ENCODE results near the gene TULP4. TPM values are rescaled to one million over a fixed set of nuclear protein-coding genes. Genes with fewer than 3 reads are reported as not detected.
A peak's percentile ranks its signal among the peaks of the same experiment; 100 is the strongest.

Gene TULP4
- total and polyA plus RNA-seq, 10 donors = 1.8 to 143 (median 78.1) TPM

DNA sequence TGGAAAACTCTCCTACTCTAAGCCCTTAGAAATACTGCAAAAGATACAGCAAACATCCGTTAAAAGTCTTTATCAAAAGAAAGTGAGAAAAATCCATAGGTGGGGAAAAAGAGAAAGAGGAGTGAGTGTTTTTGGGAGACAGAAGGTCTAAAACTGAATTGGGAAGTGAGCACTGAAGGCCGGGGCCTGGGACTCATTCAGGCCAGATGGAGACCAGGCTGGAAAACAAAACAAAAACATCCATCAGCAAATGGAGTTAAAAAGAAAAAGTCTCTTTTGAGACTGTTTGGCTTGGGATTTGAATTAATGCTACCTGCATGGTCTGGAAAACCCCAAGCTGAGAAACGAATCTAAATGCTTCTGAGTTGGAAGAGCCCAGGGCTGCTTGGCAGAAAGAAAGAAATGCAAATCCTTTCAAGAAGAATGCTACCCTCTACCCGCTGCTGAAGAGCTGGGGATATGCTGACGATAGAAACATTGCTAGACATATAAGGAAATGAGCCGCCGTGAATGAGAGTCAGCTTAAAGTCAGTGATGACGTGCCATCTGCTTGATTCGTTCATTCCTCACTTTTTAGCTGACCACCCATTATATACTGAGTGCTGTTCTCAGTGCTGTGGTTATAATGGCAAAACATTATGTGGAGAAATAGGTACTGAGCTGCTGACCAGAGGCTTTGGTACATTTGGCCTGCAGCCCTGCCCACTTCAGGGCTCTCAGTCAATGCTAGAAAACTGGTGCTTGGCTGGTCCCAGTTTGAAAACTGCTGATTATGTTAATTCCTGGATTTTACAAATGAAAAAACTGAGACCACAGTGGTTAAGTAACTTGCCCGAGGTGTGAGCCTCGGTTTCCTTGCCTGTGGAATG lies 28.0 kb upstream of the TULP4 start:
- TF ChIP-seq, protein P1, sequence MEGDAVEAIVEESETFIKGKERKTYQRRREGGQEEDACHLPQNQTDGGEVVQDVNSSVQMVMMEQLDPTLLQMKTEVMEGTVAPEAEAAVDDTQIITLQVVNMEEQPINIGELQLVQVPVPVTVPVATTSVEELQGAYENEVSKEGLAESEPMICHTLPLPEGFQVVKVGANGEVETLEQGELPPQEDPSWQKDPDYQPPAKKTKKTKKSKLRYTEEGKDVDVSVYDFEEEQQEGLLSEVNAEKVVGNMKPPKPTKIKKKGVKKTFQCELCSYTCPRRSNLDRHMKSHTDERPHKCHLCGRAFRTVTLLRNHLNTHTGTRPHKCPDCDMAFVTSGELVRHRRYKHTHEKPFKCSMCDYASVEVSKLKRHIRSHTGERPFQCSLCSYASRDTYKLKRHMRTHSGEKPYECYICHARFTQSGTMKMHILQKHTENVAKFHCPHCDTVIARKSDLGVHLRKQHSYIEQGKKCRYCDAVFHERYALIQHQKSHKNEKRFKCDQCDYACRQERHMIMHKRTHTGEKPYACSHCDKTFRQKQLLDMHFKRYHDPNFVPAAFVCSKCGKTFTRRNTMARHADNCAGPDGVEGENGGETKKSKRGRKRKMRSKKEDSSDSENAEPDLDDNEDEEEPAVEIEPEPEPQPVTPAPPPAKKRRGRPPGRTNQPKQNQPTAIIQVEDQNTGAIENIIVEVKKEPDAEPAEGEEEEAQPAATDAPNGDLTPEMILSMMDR (IDR thresholded peaks at IDR 0.05 in 8 of 11, conservative IDR thresholded peaks at IDR 0.05 in 3 of 11) = no peak
- TF ChIP-seq POLR2AphosphoS5 (IDR thresholded peaks at IDR 0.05) (peak in 1 of 3 donors; percentile 49), POLR2A (IDR thresholded peaks at IDR 0.05) (no peak)
- H3K4me3 ChIP-seq = no peak overlapping the region
- intact Hi-C loops (cut with DNase I; ENCODE audit: low total_unique reads) = no loop called here
- no peak for DNase-seq
- H3K27ac ChIP-seq = peak overlapping the region in 7 of 8 donors; percentile 38 to 69 (median 54)
- WGBS, 5 donors = 76 to 80% (median 79%) methylated on average over 11 of the region's 11 CpGs
- H3K4me1 ChIP-seq = peaks cover 11 to 48% (median 30%) of the 10 kb centered on the region in 6 donors
- H3K27me3 ChIP-seq (replicated peaks in 1 of 7) = no peaks in the 10 kb centered on the region
- H3K9me3 ChIP-seq = no peaks in the 10 kb centered on the region
- peaks cover 0 to 5% (median 0%) of the 10 kb centered on the region in 6 donors for H3K36me3 ChIP-seq

DNA sequence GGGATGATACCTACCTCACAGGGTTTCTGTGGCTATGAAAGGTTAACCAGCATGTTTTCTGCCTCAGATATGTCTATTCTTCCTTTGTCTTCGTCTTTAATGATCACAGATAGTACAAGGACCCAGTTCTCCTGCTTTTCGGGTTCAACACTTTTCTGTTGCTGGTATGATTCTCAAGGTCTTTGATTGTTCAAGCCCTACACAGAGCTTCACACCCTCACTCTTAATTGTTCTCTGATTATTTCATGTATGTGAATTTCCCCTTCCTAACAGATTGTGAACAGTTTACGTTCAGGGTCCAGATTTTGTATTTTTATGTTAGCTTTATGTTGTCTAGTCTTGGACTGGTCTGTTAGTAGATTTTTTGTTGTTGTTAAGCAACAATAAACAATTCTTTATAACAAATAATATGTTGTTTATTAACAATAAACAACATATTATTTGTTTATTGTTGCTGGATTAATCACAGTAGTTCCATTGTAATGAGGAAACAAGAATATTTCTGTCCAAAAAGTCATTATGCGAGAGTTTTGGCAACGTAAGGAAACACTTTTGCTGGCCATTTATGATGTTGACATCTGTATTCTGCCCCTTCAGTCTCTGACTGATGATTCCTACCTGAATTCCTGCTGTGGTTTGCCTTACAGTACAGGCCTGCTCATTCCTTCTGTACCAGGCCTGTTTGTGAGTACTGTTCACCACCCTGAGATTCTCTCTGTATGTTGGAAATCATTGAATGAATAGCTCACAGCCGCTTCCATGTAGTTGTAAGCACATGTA lies 27.2 kb upstream of the TULP4 start:
- H3K36me3 ChIP-seq = no peaks in the 10 kb centered on the region
- 90 to 94% (median 93%) methylated on average over 6 of the region's 6 CpGs for WGBS, 5 donors
- TF ChIP-seq, protein P1 (IDR thresholded peaks at IDR 0.05 in 8 of 11, conservative IDR thresholded peaks at IDR 0.05 in 3 of 11) = no peak
- no peak for TF ChIP-seq POLR2A (IDR thresholded peaks at IDR 0.05)
- no peak for TF ChIP-seq POLR2AphosphoS5 (IDR thresholded peaks at IDR 0.05)
- H3K4me3 ChIP-seq = no peak overlapping the region
- H3K9me3 ChIP-seq = no peaks in the 10 kb centered on the region
- peaks cover 11 to 57% (median 36%) of the 10 kb centered on the region in 6 donors for H3K4me1 ChIP-seq
- intact Hi-C loops (cut with DNase I; ENCODE audit: low total_unique reads) = no loop called here
- H3K27me3 ChIP-seq (replicated peaks in 1 of 7) = no peaks in the 10 kb centered on the region
- no peak for DNase-seq
- H3K27ac ChIP-seq = peak overlapping the region in 7 of 8 donors; percentile 38 to 69 (median 54)

DNA sequence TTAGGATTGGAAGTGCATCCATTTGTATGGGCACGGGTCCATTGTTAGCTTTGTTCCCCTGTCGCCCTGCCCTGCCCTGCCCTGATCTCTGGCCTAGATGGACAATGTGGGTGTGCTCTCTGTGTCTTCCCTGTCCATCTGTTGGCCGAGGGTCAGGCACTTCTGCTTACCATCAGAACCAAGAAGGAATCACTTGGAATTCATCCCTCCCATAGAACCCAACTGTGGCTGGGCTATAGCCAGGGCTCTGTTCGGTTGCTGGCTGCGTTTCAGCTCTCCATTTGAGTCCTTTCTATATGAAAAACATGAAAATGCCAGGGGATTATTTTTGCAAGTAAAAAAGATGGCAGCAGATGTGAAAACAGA lies 26.6 kb upstream of the TULP4 start:
- Histone ChIP-seq H3K9me3 (no peaks in the 10 kb centered on the region), H3K4me3 (no peak overlapping the region), H3K4me1 (peaks cover 11 to 62% (median 40%) of the 10 kb centered on the region in 6 donors), H3K27me3 (replicated peaks in 1 of 7) (no peaks in the 10 kb centered on the region), H3K27ac (peak overlapping the region in 3 of 8 donors; percentile 54 to 68 (median 64)), H3K36me3 (no peaks in the 10 kb centered on the region)
- TF ChIP-seq, protein P1 (IDR thresholded peaks at IDR 0.05 in 8 of 11, conservative IDR thresholded peaks at IDR 0.05 in 3 of 11) = no peak
- no peak for TF ChIP-seq POLR2AphosphoS5 (IDR thresholded peaks at IDR 0.05)
- no peak for TF ChIP-seq POLR2A (IDR thresholded peaks at IDR 0.05)
- 91 to 95% (median 93%) methylated on average over 5 of the region's 5 CpGs for WGBS, 5 donors
- no peak for DNase-seq
- intact Hi-C loops (cut with DNase I; ENCODE audit: low total_unique reads) = no loop called here

DNA sequence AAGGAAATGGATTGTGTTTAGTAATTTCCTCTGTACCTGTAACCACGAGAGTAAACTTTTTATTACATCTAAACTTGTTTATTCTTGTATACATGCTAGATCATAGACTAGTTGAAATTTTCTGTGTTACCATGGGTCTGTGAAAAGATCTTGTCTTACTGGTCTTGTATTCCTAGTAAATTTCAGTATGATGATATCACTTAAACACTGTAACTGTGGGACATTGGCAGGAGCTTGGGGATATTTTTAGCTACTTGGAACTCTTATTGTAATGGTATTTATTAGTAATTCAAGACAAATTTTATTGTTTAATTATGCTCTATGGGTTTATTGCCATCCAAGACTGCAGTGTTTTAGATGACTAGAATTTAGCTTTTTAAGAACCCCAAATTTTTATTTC lies 25.9 kb upstream of the TULP4 start:
- intact Hi-C loops (cut with DNase I; ENCODE audit: low total_unique reads) = no loop called here
- TF ChIP-seq POLR2A (IDR thresholded peaks at IDR 0.05) (no peak), POLR2AphosphoS5 (IDR thresholded peaks at IDR 0.05) (no peak)
- TF ChIP-seq, protein P1 (IDR thresholded peaks at IDR 0.05 in 8 of 11, conservative IDR thresholded peaks at IDR 0.05 in 3 of 11) = no peak

More for the DNA sequence above, 25.9 kb upstream of the TULP4 start:
- Histone ChIP-seq H3K36me3 (no peaks in the 10 kb centered on the region), H3K27me3 (replicated peaks in 1 of 7) (no peaks in the 10 kb centered on the region), H3K4me3 (no peak overlapping the region), H3K9me3 (no peaks in the 10 kb centered on the region), H3K4me1 (peaks cover 17 to 70% (median 47%) of the 10 kb centered on the region in 6 donors), H3K27ac (peak overlapping the region in 1 of 8 donors; percentile 68)
- no peak for DNase-seq
- WGBS, 5 donors = 15 to 24% (median 18%) methylated on average over 1 of the region's 1 CpG
